HS-27A (cell line): ENCODE measurements around the gene ACTBL2.
A peak's percentile ranks its signal among the peaks of the same experiment; 100 is the strongest.

ENCODE experiments used
- DNase-seq: peaks from one replicate; pipeline ENCODE4 v3.0.0-alpha.2; 2012; ENCODE audit warnings: low read depth, missing footprints

Gene ACTBL2

DNA sequence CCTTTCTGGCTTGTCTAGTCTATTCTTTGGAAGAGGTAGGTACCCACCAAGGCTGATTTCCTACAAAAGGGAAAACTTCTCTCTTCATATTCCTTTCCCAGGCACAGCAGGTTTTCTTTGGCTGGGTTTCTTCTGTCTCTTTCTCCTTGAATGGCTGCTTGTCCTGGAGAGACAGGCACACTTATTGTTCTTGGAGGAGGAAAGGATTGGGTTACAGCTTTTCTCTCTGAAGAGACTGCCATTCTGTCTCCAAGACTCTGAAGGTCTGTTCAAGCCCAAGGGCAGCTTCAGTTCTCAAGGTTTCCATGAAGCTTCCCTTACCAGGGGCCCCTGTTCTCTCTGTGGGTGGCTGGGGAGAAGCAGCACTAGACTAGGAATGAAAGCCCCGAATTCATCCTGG lies 33.9 kb downstream of the ACTBL2 start:
- no peak for DNase-seq

DNA sequence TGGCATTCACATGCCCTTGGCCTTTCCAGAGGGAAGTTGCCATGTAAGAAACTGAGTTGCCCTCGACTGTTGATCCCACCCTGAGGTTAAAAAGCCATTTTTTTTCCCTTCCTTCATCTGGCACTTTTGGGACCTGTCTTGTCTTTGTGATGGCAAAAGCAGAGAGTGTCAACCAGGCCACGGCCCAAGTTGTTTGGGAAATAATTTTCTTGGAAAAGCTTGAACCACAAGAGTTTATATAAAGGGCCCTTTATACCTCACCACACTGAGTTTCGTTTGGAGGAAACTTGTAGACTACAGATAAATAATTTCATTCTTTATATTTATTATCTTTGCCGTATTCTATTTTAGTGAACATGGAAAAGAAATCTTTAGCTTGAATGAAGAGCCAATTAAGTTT lies 34.3 kb downstream of the ACTBL2 start:
- no peak for DNase-seq

DNA sequence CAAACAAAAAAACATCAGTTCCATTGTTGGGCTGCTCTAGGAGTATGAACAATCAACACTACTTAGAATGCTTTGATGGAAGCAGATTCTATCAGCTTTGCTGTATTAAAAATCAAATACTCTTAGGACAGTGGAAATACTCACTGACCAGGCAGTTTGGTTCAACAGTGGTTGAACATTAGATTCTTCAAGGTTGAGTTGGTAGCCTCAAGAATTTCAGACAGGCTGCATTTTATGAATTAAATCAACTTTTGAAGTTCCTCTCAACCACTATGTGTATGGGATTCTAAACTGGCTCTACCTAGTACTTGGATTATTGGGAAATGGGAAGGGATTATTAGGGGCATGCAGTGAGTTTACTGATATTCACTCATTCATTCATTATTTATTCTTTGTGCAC lies 35.0 kb downstream of the ACTBL2 start:
- no peak for DNase-seq

DNA sequence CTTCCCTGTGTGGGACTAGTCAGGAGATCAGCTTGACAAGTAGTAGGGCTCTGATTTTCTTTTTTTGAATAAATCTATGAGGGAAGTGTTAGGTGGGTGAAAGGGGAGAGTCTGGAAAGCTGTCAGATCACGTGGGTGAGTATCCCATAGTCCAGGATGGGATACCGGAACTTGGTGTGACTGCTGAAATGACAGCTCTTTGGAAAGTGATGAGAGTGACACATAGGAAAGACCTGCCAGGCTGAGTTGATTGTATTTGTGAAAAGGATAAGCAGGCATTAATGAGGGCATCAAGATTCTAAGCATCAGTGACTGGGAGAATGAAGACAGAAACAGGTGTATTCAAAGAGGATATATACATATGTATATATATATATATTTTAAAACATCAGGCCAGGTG lies 35.6 kb downstream of the ACTBL2 start:
- no peak for DNase-seq

DNA sequence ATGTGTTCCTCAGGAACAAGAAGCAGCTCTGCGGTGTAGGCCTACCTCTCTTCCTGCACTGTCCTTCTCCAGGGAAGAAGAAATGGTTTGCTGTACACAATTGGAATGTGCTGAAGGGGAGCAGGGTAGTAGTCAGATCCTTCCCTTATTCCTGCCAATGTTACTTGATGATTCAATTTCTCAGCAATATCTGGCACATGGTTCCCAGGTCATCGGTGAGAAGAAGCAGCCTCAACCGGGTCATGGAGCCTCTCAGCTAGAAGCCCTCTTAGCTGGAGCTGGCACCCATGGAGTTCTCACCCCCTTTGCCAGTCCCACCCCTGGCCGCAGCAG lies 36.9 kb downstream of the ACTBL2 start:
- DNase-seq, result no peak

DNA sequence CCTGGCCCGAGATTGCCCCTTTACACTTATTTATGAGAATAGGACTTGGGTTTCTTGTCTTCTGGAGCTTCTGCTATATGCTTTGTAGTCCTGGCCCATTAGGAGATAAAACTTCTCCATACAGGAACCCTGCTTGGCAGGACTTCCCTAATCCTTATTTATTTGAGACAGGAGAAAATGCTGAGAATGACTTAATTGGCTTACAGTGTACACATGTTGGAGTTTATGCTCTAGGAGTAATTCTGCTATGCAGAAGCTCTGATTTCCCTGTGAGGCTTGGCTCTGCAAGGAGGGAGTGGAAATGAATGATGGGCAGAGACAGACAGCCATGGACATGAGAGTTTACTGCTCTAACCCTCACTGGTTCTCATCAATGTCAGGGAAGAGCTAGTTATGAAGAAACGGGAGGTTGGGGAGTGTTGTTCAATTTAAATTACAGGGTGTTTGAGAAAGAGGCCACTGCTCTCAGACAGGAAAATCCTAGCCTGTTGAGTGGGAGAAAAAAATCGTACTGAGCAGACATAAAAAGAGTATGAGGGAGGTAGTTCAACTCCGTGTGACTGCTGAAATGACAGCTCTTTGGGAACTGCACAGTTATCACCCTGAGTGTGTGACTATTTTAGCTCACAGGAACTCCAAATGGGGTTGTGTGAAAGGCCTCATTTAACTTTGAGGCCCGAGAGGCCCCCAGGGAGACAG lies 37.5 kb downstream of the ACTBL2 start:
- no peak for DNase-seq

DNA sequence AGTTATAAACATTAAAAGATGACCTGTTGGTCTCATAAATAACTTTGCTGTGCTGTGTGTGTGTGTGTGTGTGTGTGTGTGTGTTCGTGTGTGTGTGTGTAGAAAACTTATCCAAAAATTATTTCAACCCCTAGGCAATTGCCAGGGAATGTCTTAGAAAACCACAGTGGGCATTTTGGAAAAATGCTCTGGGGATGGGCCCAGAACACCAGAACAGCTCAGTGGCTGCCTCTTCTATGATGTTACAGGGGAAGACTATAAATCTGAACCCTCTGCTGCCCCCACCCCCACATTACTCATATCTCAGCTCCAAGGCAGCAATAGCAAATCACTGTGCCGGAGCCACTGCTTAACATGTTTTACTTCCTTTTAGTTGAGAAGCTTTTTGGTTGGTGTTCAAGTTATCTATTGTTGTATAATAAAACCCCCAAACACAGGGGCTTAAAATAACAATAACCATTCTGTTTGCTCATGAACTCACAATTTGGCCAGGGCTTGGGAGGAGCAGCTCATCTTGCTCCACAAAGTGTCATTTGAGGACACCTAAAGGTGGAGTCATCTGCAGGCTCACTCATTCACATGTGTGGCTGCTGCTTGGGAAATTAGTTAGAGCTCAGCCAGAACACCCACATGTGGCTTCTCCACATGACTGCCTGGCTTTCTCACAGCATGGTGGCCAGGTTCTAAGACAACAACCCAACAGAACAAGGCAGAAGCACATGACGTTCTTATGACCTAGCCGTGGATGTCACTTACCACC lies 40.4 kb downstream of the ACTBL2 start:
- peak; percentile 59 for DNase-seq

DNA sequence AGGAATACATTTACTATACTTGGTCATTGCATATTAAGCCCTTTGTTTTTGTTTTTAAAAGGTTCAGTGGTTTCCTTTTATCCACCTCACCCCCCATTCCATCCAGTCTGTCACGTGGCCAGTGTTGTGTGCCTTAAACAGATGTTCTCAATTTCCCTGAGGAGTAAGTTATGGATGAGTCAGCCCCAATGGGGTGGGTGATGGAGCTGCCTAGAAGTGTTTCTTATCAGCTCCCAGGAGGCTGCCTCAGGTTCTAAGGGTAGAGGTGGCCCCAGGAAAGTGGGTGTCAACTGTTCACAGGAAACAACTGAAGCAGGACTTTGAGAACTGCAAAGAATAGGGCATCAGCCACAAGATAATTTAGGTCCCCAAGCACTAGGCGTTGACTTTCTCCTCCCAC lies 41.1 kb downstream of the ACTBL2 start:
- peak; percentile 66 for DNase-seq

DNA sequence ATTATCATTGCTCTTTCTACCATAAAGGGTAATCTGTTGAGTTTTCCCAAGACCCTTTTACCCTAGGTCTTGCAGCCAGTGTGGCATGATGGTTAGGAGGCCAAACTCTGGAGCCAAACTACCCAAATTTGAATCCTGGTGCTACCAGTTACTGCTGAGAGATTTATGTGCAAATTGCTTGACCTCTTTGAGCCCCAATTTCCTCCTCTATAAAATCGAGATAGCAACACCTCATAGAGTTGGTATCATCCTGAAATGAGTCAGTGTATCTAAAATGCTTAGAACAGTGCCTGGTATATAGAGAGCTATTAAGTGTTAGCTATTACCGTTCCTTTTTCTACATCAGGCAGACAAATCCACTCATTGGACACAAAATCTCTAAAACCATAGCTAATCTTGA lies 43.0 kb downstream of the ACTBL2 start:
- no peak for DNase-seq

DNA sequence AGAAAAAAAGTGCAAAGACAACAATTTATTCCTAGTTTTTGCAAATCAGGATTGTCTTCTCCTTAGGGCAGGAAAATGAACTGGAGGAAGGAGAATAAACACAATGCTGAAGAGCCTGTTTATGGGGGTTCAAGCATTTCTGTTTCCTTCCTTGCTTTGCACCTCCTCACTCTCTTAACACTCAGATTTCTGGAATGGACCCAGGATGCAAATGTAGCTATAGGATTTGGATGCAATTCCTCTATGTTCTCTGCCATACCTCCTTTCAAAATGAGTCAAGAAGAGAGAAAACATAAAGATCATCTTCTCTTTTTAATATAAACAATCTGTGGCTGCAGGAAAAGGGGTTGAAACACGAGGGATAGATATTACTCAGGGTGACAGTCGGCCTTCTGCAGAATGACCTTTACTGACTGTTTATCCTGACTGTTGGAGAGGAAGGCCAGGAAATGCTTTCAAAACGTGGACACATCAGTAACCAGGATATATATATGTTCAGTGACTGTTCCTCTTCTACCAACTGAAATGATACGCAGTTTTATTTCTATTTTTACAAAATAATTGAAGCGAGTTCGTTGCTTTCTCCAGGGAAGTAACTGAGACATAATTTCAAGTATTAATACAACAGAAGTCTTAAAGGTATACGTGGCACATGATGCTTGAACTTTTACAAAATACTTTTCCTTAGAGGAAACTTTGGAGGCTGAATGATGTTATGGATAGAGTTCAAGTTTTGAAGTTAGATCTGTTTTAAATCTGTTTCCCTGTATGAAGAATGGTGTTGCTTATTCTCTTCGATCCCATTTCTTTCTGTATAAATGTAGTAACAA lies 44.4 kb downstream of the ACTBL2 start:
- no peak for DNase-seq

DNA sequence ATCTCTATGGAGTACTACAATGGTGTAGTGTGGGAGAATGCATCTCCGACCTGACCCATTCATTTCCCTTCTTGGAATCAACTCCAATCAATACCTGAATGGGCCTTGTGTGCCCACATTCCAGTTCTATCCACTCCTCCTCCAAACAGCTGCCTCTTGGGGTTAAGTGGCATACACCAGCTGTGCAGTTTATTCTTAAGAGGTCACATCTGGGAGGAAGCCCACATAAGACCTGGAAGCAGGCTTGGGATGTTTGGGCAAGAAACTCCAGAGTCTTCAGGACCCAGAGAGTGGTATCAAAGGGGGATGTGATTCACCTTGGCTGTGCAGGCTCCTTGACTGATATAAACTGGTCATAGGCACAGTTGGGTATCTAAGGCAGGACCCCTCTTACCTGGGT lies 46.0 kb downstream of the ACTBL2 start:
- DNase-seq, result no peak

DNA sequence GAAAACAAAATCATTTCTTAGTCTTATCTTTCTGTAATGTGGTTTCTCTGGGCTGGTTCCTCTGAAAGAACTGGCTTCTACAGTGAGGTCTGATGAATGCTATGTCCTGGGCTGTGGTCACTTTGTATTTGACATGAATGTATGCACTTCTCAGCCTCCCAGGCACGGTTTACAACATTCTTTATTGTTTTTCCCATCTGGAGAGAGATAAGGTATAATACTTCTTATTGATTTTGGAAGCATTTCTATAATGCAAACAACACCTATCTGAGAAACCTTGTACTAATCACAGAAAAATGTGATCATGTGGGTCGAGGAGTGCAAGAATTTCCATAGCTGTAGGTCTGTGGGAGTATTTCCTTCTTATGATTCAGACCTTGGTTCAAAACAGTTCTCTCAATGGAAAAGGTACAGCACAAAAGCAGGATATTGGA lies 46.9 kb downstream of the ACTBL2 start:
- peak; percentile 71 for DNase-seq

DNA sequence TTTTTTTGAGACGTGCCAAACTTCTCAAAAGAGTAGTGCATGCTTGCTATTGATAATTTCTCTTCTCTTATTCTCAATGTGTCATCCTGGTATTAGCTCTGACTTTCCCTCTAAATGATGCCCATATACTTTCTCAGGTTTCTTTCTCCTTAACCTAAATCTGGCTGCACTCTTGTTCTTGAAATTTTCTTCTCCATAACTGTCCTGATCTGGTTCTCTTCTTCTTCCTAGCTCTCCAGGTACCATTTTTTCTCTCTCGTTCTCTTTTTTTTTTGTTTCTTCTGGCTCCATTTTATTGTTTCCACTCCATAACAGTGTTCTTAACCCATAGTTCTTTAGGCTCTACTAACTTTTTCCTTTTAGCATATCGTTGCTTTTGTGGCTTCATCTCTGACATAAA lies 47.9 kb downstream of the ACTBL2 start:
- no peak for DNase-seq

DNA sequence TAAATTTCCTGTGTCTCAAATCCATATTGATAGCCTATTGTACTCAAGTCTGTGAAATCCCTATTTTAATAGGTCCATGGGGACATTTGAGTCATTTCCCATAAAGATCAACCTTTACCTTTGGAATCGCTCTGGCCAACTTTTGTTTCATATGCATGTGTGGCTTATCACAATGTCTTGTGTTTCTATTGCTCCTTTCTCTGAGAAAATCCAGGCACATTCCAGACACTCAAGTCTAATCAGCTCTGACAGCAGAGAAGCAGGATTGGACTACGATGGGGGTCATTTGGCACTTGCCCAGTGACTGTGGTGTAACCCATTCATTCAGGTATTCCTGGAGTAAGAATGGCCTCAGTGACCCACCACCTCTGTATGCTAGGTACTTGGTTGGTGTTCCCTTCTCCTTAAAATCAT lies 48.4 kb downstream of the ACTBL2 start:
- no peak for DNase-seq

DNA sequence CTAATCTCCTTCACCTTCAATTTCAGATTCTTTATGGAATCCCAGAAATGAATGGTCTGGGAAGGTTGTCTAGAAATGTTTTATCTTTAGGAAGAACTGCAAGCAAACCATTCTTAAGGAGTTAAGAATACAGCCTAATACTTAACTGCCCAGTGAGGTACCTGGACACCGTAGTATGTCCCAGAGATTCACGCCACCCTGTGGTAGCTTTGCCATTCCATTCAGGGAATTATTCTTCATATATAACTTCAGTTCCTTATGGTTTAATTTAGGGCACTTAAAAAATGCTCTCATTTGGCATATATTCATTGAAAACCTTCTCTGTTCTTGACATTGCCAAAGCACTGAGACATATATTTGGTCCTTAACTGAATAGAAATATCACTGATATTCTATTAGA lies 49.7 kb downstream of the ACTBL2 start:
- DNase-seq, result no peak

DNA sequence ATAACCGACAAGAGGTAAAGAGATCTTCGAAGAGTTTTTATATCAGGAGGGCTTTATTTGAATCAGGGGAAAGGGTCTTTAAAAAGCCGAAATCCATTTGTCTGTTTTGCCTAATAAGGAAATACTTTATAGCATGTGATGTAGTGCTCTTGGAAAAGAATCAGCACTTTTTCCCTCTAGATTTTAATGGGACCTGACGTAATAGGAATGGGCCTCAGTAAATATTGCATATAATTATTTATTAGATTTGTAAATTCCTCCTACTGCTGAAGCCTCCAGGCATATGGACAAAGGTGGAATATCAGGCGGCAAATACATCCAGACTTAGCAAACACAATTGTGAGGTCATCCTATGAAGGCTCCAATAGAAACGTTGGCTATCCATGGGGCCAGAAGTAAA lies 50.9 kb downstream of the ACTBL2 start:
- DNase-seq, result no peak
